HEK293 (cell line): Measurements from ENCODE around the gene SNTG2.

ENCODE experiments used
- CTCF ChIA-PET: fragments of 350-600 bp; formaldehyde crosslinking; extraction: SDS; loops from one replicate; lab custom pipeline; 2021; ENCODE audit warnings: antibody characterized with exemption; lab: Yijun Ruan, JAX
- POLR2A ChIA-PET: fragments of 300-600 bp; formaldehyde crosslinking; extraction: SDS; loops from one replicate; lab custom pipeline; 2020; ENCODE audit warnings: antibody characterized with exemption, inconsistent platforms; lab: Yijun Ruan, JAX
- H3K27ac ChIP-seq: fragments of 200-500 bp; sonication (Bioruptor generic); 2 replicates; pipeline ENCODE4 v1.5.1; 2014; ENCODE audit warnings: low read depth, low read length, control low read depth, inconsistent platforms; ENCODE audit errors: extremely low read depth
- H3K36me3 ChIP-seq, 2 experiments: fragments of 200-500 bp in 1 of 2; sonication (Bioruptor generic) in 1 of 2; 1 replicate in 1 of 2; 2 replicates in 1 of 2; pipeline ENCODE4 v1.5.1; 2014 to 2017; ENCODE audit warnings: inconsistent platforms in 2 of 2, low read length in 2 of 2; ENCODE audit not compliant: control insufficient read depth in 2 of 2, insufficient read depth in 1 of 2
- H3K4me1 ChIP-seq: fragments of 200-500 bp; sonication (Bioruptor generic); 2 replicates; pipeline ENCODE4 v1.5.1; 2014; ENCODE audit warnings: mild to moderate bottlenecking, low read length, inconsistent platforms; ENCODE audit not compliant: control insufficient read depth, insufficient read depth
- H3K4me3 ChIP-seq: 2 replicates; pipeline ENCODE4 v1.5.1; 2011; ENCODE audit warnings: low read depth, mild to moderate bottlenecking, control low read depth, low read length, moderate library complexity
- H3K9me3 ChIP-seq: fragments of 200-500 bp; sonication (Bioruptor generic); 2 replicates; pipeline ENCODE4 v1.5.1; 2014; ENCODE audit warnings: low read depth, low read length, inconsistent platforms; ENCODE audit not compliant: control insufficient read depth, insufficient read depth
- GLI2 ChIP-seq: fragments of 450-650 bp; formaldehyde crosslinking; IDR thresholded peaks from 2 replicates; pipeline ENCODE4; 2017; ENCODE audit warnings: missing biosample characterization, missing genetic modification characterization, low read depth, borderline replicate concordance
- HIC1 ChIP-seq: fragments of 450-650 bp; formaldehyde crosslinking; IDR thresholded peaks from 2 replicates; pipeline ENCODE4 v1.5.1; 2016; ENCODE audit warnings: missing biosample characterization, missing genetic modification characterization
- SALL2 ChIP-seq: fragments of 450-650 bp; formaldehyde crosslinking; IDR thresholded peaks from 2 replicates; pipeline ENCODE4 v1.5.0; 2017; ENCODE audit warnings: missing biosample characterization, mild to moderate bottlenecking, missing genetic modification characterization, borderline replicate concordance
- ZBTB21 ChIP-seq: fragments of 450-650 bp; formaldehyde crosslinking; IDR thresholded peaks from 2 replicates; pipeline ENCODE4 v1.5.1; 2017; ENCODE audit warnings: missing biosample characterization, missing genetic modification characterization
- ZBTB8A ChIP-seq: fragments of 450-650 bp; formaldehyde crosslinking; IDR thresholded peaks from 2 replicates; pipeline ENCODE4 v1.5.1; 2016; ENCODE audit warnings: missing biosample characterization, missing genetic modification characterization
- ZFHX2 ChIP-seq: fragments of 450-650 bp; formaldehyde crosslinking; conservative IDR thresholded peaks from 2 replicates; pipeline ENCODE4 v1.5.1; 2016; ENCODE audit warnings: missing biosample characterization, missing genetic modification characterization
- ZFP3 ChIP-seq: fragments of 450-650 bp; formaldehyde crosslinking; IDR thresholded peaks from 2 replicates; pipeline ENCODE4 v1.5.1; 2016; ENCODE audit warnings: low read depth, missing biosample characterization, missing genetic modification characterization
- ZIC2 ChIP-seq: fragments of 450-650 bp; formaldehyde crosslinking; IDR thresholded peaks from 2 replicates; pipeline ENCODE4 v1.5.1; 2016; ENCODE audit warnings: missing biosample characterization, missing genetic modification characterization
- ZNF157 ChIP-seq: fragments of 450-650 bp; formaldehyde crosslinking; IDR thresholded peaks from 2 replicates; pipeline ENCODE4 v1.5.1; 2016; ENCODE audit warnings: missing biosample characterization, missing genetic modification characterization
- ZNF202 ChIP-seq: fragments of 450-650 bp; formaldehyde crosslinking; IDR thresholded peaks from 2 replicates; pipeline ENCODE4 v1.5.1; 2016; ENCODE audit warnings: missing biosample characterization, missing genetic modification characterization, borderline replicate concordance
- ZNF248 ChIP-seq: fragments of 450-650 bp; formaldehyde crosslinking; IDR thresholded peaks from 2 replicates; pipeline ENCODE4 v1.5.1; 2017; ENCODE audit warnings: missing biosample characterization, missing genetic modification characterization
- ZNF266 ChIP-seq: fragments of 450-650 bp; formaldehyde crosslinking; IDR thresholded peaks from 2 replicates; pipeline ENCODE4 v1.5.1; 2016; ENCODE audit warnings: missing biosample characterization, missing genetic modification characterization, low read depth
- ZNF350 ChIP-seq: fragments of 450-650 bp; formaldehyde crosslinking; IDR thresholded peaks from 2 replicates; pipeline ENCODE4 v1.5.0; 2017; ENCODE audit warnings: missing biosample characterization, mild to moderate bottlenecking, missing genetic modification characterization
- ZNF394 ChIP-seq: fragments of 450-650 bp; formaldehyde crosslinking; IDR thresholded peaks from 2 replicates; pipeline ENCODE4 v1.5.1; 2016; ENCODE audit warnings: missing biosample characterization, missing genetic modification characterization, mild to moderate bottlenecking, moderate library complexity, borderline replicate concordance
- ZNF404 ChIP-seq: fragments of 450-650 bp; formaldehyde crosslinking; IDR thresholded peaks from 2 replicates; pipeline ENCODE4 v1.5.1; 2017; ENCODE audit warnings: missing biosample characterization, missing genetic modification characterization
- ZNF416 ChIP-seq: fragments of 450-650 bp; formaldehyde crosslinking; IDR thresholded peaks from 2 replicates; pipeline ENCODE4 v1.5.1; 2016; ENCODE audit warnings: missing biosample characterization, missing genetic modification characterization
- ZNF501 ChIP-seq: fragments of 450-650 bp; formaldehyde crosslinking; IDR thresholded peaks from 2 replicates; pipeline ENCODE4 v1.5.1; 2016; ENCODE audit warnings: missing biosample characterization, missing genetic modification characterization
- ZNF560 ChIP-seq: fragments of 450-650 bp; formaldehyde crosslinking; IDR thresholded peaks from 2 replicates; pipeline ENCODE4 v1.5.1; 2017; ENCODE audit warnings: missing biosample characterization, missing genetic modification characterization, borderline replicate concordance
- TF ChIP-seq, protein P1 (sequence below): fragments of 450-650 bp; formaldehyde crosslinking; IDR thresholded peaks from 2 replicates; pipeline ENCODE4 v1.5.1; 2016; ENCODE audit warnings: missing biosample characterization, missing genetic modification characterization, borderline replicate concordance
- TF ChIP-seq, protein P2 (sequence below): fragments of 450-650 bp; formaldehyde crosslinking; IDR thresholded peaks from 2 replicates; pipeline ENCODE4 v1.5.1; 2017; ENCODE audit warnings: missing biosample characterization, missing genetic modification characterization
- TF ChIP-seq, protein P3 (sequence below): fragments of 450-650 bp; formaldehyde crosslinking; IDR thresholded peaks from 2 replicates; pipeline ENCODE4 v1.5.1; 2017; ENCODE audit warnings: missing biosample characterization, missing genetic modification characterization

SNTG2 gene

GRCh38 chr2:1166976-1167375, 216.3 kb downstream of the SNTG2 start:
- Histone ChIP-seq H3K4me1 (no peaks in the 10 kb centered on the region), H3K4me3 (no peak overlapping the region), H3K9me3 (no peaks in the 10 kb centered on the region), H3K36me3 (no peaks in the 10 kb centered on the region), H3K27ac (no peak overlapping the region)
- no peak for TF ChIP-seq ZNF248 (tag by site-specific recombination)
- 0 out of 2 replicates have a peak, but pooled peaks have one; percentile 11 for TF ChIP-seq ZFHX2 (tag by site-specific recombination)
- ChIA-PET POLR2A (no interaction called here), CTCF (interaction anchor here (0.7 kb wide), 1 partner anchor 78 kb away, joined by 3 read pairs; no protein-coding TSS in a partner anchor)

- Histone ChIP-seq H3K4me1 (no peaks in the 10 kb centered on the region), H3K9me3 (peaks cover 3% of the 10 kb centered on the region; the same call in 1 of the 2 replicates), H3K27ac (no peak overlapping the region)
- POLR2A ChIA-PET, result no interaction called here
- TF ChIP-seq, protein P1, sequence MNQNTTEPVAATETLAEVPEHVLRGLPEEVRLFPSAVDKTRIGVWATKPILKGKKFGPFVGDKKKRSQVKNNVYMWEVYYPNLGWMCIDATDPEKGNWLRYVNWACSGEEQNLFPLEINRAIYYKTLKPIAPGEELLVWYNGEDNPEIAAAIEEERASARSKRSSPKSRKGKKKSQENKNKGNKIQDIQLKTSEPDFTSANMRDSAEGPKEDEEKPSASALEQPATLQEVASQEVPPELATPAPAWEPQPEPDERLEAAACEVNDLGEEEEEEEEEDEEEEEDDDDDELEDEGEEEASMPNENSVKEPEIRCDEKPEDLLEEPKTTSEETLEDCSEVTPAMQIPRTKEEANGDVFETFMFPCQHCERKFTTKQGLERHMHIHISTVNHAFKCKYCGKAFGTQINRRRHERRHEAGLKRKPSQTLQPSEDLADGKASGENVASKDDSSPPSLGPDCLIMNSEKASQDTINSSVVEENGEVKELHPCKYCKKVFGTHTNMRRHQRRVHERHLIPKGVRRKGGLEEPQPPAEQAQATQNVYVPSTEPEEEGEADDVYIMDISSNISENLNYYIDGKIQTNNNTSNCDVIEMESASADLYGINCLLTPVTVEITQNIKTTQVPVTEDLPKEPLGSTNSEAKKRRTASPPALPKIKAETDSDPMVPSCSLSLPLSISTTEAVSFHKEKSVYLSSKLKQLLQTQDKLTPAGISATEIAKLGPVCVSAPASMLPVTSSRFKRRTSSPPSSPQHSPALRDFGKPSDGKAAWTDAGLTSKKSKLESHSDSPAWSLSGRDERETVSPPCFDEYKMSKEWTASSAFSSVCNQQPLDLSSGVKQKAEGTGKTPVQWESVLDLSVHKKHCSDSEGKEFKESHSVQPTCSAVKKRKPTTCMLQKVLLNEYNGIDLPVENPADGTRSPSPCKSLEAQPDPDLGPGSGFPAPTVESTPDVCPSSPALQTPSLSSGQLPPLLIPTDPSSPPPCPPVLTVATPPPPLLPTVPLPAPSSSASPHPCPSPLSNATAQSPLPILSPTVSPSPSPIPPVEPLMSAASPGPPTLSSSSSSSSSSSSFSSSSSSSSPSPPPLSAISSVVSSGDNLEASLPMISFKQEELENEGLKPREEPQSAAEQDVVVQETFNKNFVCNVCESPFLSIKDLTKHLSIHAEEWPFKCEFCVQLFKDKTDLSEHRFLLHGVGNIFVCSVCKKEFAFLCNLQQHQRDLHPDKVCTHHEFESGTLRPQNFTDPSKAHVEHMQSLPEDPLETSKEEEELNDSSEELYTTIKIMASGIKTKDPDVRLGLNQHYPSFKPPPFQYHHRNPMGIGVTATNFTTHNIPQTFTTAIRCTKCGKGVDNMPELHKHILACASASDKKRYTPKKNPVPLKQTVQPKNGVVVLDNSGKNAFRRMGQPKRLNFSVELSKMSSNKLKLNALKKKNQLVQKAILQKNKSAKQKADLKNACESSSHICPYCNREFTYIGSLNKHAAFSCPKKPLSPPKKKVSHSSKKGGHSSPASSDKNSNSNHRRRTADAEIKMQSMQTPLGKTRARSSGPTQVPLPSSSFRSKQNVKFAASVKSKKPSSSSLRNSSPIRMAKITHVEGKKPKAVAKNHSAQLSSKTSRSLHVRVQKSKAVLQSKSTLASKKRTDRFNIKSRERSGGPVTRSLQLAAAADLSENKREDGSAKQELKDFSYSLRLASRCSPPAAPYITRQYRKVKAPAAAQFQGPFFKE (tag by site-specific recombination), result no peak
- TF ChIP-seq ZIC2 (tag by site-specific recombination) (no peak), ZBTB21 (tag by site-specific recombination) (no peak), ZNF202 (tag by site-specific recombination) (no peak), GLI2 (tag by site-specific recombination) (no peak), ZNF394 (tag by site-specific recombination) (no peak), ZNF560 (tag by site-specific recombination) (no peak), ZNF404 (tag by site-specific recombination) (no peak), HIC1 (tag by site-specific recombination) (no peak), ZBTB8A (tag by site-specific recombination) (no peak), ZNF157 (tag by site-specific recombination) (no peak), ZNF416 (tag by site-specific recombination) (no peak), ZNF501 (tag by site-specific recombination) (no peak), ZNF266 (tag by site-specific recombination) (no peak), SALL2 (tag by site-specific recombination) (no peak), ZNF350 (tag by site-specific recombination) (no peak), ZFP3 (tag by site-specific recombination) (no peak)
- TF ChIP-seq, protein P2, sequence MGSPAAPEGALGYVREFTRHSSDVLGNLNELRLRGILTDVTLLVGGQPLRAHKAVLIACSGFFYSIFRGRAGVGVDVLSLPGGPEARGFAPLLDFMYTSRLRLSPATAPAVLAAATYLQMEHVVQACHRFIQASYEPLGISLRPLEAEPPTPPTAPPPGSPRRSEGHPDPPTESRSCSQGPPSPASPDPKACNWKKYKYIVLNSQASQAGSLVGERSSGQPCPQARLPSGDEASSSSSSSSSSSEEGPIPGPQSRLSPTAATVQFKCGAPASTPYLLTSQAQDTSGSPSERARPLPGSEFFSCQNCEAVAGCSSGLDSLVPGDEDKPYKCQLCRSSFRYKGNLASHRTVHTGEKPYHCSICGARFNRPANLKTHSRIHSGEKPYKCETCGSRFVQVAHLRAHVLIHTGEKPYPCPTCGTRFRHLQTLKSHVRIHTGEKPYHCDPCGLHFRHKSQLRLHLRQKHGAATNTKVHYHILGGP (tag by site-specific recombination), result no peak
- TF ChIP-seq, protein P3, sequence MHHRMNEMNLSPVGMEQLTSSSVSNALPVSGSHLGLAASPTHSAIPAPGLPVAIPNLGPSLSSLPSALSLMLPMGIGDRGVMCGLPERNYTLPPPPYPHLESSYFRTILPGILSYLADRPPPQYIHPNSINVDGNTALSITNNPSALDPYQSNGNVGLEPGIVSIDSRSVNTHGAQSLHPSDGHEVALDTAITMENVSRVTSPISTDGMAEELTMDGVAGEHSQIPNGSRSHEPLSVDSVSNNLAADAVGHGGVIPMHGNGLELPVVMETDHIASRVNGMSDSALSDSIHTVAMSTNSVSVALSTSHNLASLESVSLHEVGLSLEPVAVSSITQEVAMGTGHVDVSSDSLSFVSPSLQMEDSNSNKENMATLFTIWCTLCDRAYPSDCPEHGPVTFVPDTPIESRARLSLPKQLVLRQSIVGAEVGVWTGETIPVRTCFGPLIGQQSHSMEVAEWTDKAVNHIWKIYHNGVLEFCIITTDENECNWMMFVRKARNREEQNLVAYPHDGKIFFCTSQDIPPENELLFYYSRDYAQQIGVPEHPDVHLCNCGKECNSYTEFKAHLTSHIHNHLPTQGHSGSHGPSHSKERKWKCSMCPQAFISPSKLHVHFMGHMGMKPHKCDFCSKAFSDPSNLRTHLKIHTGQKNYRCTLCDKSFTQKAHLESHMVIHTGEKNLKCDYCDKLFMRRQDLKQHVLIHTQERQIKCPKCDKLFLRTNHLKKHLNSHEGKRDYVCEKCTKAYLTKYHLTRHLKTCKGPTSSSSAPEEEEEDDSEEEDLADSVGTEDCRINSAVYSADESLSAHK (tag by site-specific recombination), result no peak
- TF ChIP-seq, all 188 proteins: peak for 0
- Histone ChIP-seq H3K4me3 (no peak overlapping the region), H3K36me3 (no peaks in the 10 kb centered on the region)
- CTCF ChIA-PET, result no interaction called here
Observed at GRCh38 chr2:1168846-1169245, 218.2 kb downstream of the SNTG2 start.
